Measurements from ENCODE around the gene GASK1B.

GASK1B gene

GRCh38 chr4:158146736-158147135 lies 26.1 kb downstream of the GASK1B start:
- DNase-seq (ENCODE audit: low read depth in 2 of 2), result no peak

GRCh38 chr4:158139086-158139485 lies 33.7 kb downstream of the GASK1B start:
- DNase-seq (ENCODE audit: low read depth in 2 of 2), result no peak

- no peak for DNase-seq (ENCODE audit: low read depth in 2 of 2)
These were observed 38.6 kb downstream of the GASK1B start for GRCh38 chr4:158134222-158134621.

GRCh38 chr4:158133551-158133950 lies 39.3 kb downstream of the GASK1B start:
- no peak for DNase-seq (ENCODE audit: low read depth in 2 of 2)

- peak; percentile 58 to 62 for DNase-seq (ENCODE audit: low read depth in 2 of 2)
These were observed 41.8 kb downstream of the GASK1B start for GRCh38 chr4:158131027-158131426.

GRCh38 chr4:158130204-158130603 lies 42.6 kb downstream of the GASK1B start:
- no peak for DNase-seq (ENCODE audit: low read depth in 2 of 2)

- no peak for DNase-seq (ENCODE audit: low read depth in 2 of 2)
These were observed 43.1 kb downstream of the GASK1B start for GRCh38 chr4:158129694-158130093.

- no peak for DNase-seq (ENCODE audit: low read depth in 2 of 2)
These were observed 44.3 kb downstream of the GASK1B start for GRCh38 chr4:158128540-158128939.

GRCh38 chr4:158125310-158125709 lies 47.5 kb downstream of the GASK1B start:
- no peak for DNase-seq (ENCODE audit: low read depth in 2 of 2)

All from fibroblast of skin of left quadriceps (primary cell).